ENCODE data around the gene PNKD. TPM values are rescaled to one million over a fixed set of nuclear protein-coding genes. Genes with fewer than 3 reads are reported as not detected.
A peak's percentile ranks its signal among the peaks of the same experiment; 100 is the strongest.

PNKD gene
- total RNA-seq, 1 donor from 2014 or later, result 28.9 TPM

- no peak overlapping the region for H3K27ac Mint-ChIP-seq (ENCODE audit: unreplicated experiment)
- peak; percentile 49 for DNase-seq (ENCODE audit: low spot score)
- no peak overlapping the region for H3K4me3 Mint-ChIP-seq (ENCODE audit: unreplicated experiment)
- no peaks in the 10 kb centered on the region for H3K27me3 Mint-ChIP-seq (ENCODE audit: low read depth)
- peaks cover 10% of the 10 kb centered on the region for H3K36me3 Mint-ChIP-seq (ENCODE audit: low read depth)
- no peaks in the 10 kb centered on the region for H3K9me3 Mint-ChIP-seq (ENCODE audit: low read depth)
- TF ChIP-seq CTCF (IDR thresholded peaks at IDR 0.05), result peak; percentile 28
- peaks cover 27% of the 10 kb centered on the region for H3K4me1 Mint-ChIP-seq (ENCODE audit: low read depth)
Measured at GRCh38 chr2:218263817-218264641, 6.3 kb upstream of the PNKD start.

- peak; percentile 88 for DNase-seq (ENCODE audit: low spot score)
- peaks cover 13% of the 10 kb centered on the region for H3K36me3 Mint-ChIP-seq (ENCODE audit: low read depth)
- no peak for TF ChIP-seq CTCF (IDR thresholded peaks at IDR 0.05)
- no peaks in the 10 kb centered on the region for H3K27me3 Mint-ChIP-seq (ENCODE audit: low read depth)
- peaks cover 23% of the 10 kb centered on the region for H3K4me1 Mint-ChIP-seq (ENCODE audit: low read depth)
- no peaks in the 10 kb centered on the region for H3K9me3 Mint-ChIP-seq (ENCODE audit: low read depth)
- no peak overlapping the region for H3K4me3 Mint-ChIP-seq (ENCODE audit: unreplicated experiment)
- no peak overlapping the region for H3K27ac Mint-ChIP-seq (ENCODE audit: unreplicated experiment)
Measured at GRCh38 chr2:218264773-218265561, 5.4 kb upstream of the PNKD start.

- TF ChIP-seq CTCF (IDR thresholded peaks at IDR 0.05), result no peak
- H3K27me3 Mint-ChIP-seq (ENCODE audit: low read depth), result no peaks in the 10 kb centered on the region
- peaks cover 20% of the 10 kb centered on the region for H3K4me1 Mint-ChIP-seq (ENCODE audit: low read depth)
- peak; percentile 79 for DNase-seq (ENCODE audit: low spot score)
- H3K9me3 Mint-ChIP-seq (ENCODE audit: low read depth), result no peaks in the 10 kb centered on the region
- H3K36me3 Mint-ChIP-seq (ENCODE audit: low read depth), result peaks cover 13% of the 10 kb centered on the region
- no peak overlapping the region for H3K4me3 Mint-ChIP-seq (ENCODE audit: unreplicated experiment)
- no peak overlapping the region for H3K27ac Mint-ChIP-seq (ENCODE audit: unreplicated experiment)
Measured at GRCh38 chr2:218265626-218266025, 4.7 kb upstream of the PNKD start.

- no peak for TF ChIP-seq CTCF (IDR thresholded peaks at IDR 0.05)
Measured at GRCh38 chr2:218266316-218266979, 3.9 kb upstream of the PNKD start.

GRCh38 chr2:218267259-218267658 lies 3.1 kb upstream of the PNKD start:
- TF ChIP-seq CTCF (IDR thresholded peaks at IDR 0.05), result no peak
- Mint-ChIP-seq H3K9me3 (ENCODE audit: low read depth) (no peaks in the 10 kb centered on the region), H3K27me3 (ENCODE audit: low read depth) (no peaks in the 10 kb centered on the region), H3K4me3 (ENCODE audit: unreplicated experiment) (no peak overlapping the region), H3K27ac (ENCODE audit: unreplicated experiment) (no peak overlapping the region), H3K4me1 (ENCODE audit: low read depth) (peaks cover 26% of the 10 kb centered on the region), H3K36me3 (ENCODE audit: low read depth) (peaks cover 13% of the 10 kb centered on the region)
- peak; percentile 40 for DNase-seq (ENCODE audit: low spot score)

More at GRCh38 chr2:218266316-218266979, 3.9 kb upstream of the PNKD start:
- peaks cover 13% of the 10 kb centered on the region for H3K36me3 Mint-ChIP-seq (ENCODE audit: low read depth)
- H3K27ac Mint-ChIP-seq (ENCODE audit: unreplicated experiment), result no peak overlapping the region
- DNase-seq (ENCODE audit: low spot score), result peak; percentile 81
- no peaks in the 10 kb centered on the region for H3K9me3 Mint-ChIP-seq (ENCODE audit: low read depth)
- peaks cover 18% of the 10 kb centered on the region for H3K4me1 Mint-ChIP-seq (ENCODE audit: low read depth)
- H3K27me3 Mint-ChIP-seq (ENCODE audit: low read depth), result no peaks in the 10 kb centered on the region
- H3K4me3 Mint-ChIP-seq (ENCODE audit: unreplicated experiment), result no peak overlapping the region
